Measurements from ENCODE around the gene WDR27. TPM values are rescaled to one million over a fixed set of nuclear protein-coding genes. Genes with fewer than 3 reads are reported as not detected.

Gene WDR27
- total and polyA plus RNA-seq, 10 of the 15 experiments (the other 5 are each of a cell fraction or from before 2014, with no cell fraction given): 1.9 to 33.2 (median 19.0) TPM

DNA sequence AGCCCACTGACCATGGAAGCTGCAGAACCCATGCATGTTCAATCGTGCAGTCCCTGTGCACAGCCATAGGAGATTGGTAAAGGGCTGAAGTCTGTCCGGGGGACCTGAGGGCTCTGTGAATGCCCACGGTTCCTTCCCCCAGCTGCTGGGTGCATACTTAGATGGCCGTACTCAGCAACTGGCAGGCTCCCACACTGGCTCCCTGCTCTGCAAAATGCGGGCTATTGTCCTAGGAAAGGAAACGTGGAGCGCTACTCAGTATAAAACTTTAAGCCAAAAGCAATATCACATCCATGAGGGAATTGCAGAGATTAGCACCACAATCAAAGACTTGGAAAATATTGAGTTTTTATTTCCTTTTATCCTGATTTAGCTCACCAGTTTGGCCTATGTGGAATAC, 202.0 kb downstream of the WDR27 start:
- BruUV-seq (replicated peaks): no TSS peak
- 58% methylated on average over 7 of the region's 7 CpGs for whole genome bisulfite sequencing (ENCODE audit: insufficient coverage, insufficient replicate concordance, low lambda C conversion rate, missing lambda C conversion rate)
- H4K20me1 ChIP-seq (ENCODE audit: control insufficient read depth, insufficient read depth): no peaks in the 10 kb centered on the region

More for the DNA sequence above, 202.0 kb downstream of the WDR27 start:
- in situ Hi-C loops (cut with MboI): no loop called here
- ATAC-seq (no peak), FAIRE-seq (no peak), DNase-seq (ENCODE audit: low read depth, low spot score) (no peak)
- H3K36me3 ChIP-seq (ENCODE audit: control insufficient read depth in 2 of 2, insufficient read depth in 2 of 2, low read length in 1 of 2): no peaks in the 10 kb centered on the region
- H2AFZ ChIP-seq (ENCODE audit: control insufficient read depth, low read depth, low read length): no peak overlapping the region
- H3K79me2 ChIP-seq (ENCODE audit: control insufficient read depth, insufficient read depth, low read length): no peaks in the 10 kb centered on the region
- H3K9ac ChIP-seq (ENCODE audit: control insufficient read depth, insufficient read depth, low read length): no peak overlapping the region
- TF ChIP-seq YBX1 (IDR thresholded peaks at IDR 0.05) (no peak), TAF1 (IDR thresholded peaks at IDR 0.05; ENCODE audit: borderline replicate concordance, low read depth, low read length) (no peak), TCF12 (IDR thresholded peaks at IDR 0.05; ENCODE audit: low read depth, low read length) (no peak), EED (IDR thresholded peaks at IDR 0.05; ENCODE audit: low read depth) (no peak), ZZZ3 (IDR thresholded peaks at IDR 0.05; ENCODE audit: control insufficient read depth, insufficient read length, low read depth) (no peak), SIN3A (IDR thresholded peaks at IDR 0.05; ENCODE audit: low read depth, low read length) (no peak), CBFB (IDR thresholded peaks at IDR 0.05; ENCODE audit: low read depth) (no peak), BMI1 (IDR thresholded peaks at IDR 0.05; ENCODE audit: borderline replicate concordance) (no peak)
- TF ChIP-seq, protein P1, sequence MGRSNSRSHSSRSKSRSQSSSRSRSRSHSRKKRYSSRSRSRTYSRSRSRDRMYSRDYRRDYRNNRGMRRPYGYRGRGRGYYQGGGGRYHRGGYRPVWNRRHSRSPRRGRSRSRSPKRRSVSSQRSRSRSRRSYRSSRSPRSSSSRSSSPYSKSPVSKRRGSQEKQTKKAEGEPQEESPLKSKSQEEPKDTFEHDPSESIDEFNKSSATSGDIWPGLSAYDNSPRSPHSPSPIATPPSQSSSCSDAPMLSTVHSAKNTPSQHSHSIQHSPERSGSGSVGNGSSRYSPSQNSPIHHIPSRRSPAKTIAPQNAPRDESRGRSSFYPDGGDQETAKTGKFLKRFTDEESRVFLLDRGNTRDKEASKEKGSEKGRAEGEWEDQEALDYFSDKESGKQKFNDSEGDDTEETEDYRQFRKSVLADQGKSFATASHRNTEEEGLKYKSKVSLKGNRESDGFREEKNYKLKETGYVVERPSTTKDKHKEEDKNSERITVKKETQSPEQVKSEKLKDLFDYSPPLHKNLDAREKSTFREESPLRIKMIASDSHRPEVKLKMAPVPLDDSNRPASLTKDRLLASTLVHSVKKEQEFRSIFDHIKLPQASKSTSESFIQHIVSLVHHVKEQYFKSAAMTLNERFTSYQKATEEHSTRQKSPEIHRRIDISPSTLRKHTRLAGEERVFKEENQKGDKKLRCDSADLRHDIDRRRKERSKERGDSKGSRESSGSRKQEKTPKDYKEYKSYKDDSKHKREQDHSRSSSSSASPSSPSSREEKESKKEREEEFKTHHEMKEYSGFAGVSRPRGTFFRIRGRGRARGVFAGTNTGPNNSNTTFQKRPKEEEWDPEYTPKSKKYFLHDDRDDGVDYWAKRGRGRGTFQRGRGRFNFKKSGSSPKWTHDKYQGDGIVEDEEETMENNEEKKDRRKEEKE (IDR thresholded peaks at IDR 0.05): no peak
- TF ChIP-seq, protein P2, sequence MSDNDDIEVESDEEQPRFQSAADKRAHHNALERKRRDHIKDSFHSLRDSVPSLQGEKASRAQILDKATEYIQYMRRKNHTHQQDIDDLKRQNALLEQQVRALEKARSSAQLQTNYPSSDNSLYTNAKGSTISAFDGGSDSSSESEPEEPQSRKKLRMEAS (IDR thresholded peaks at IDR 0.05; ENCODE audit: low read depth, low read length): no peak
- no peak overlapping the region for H3K4me3 ChIP-seq
- H3K9me3 ChIP-seq (replicated peaks; ENCODE audit: control insufficient read depth, insufficient read depth, low read length): no peaks in the 10 kb centered on the region
- ChIA-PET RAD21 (ENCODE audit: unreplicated experiment) (no interaction called here), POLR2A (interaction anchor here (0.5 kb wide), 1 partner anchor 55 kb away, joined by 3 read pairs; no protein-coding TSS in a partner anchor), SMC1A (ENCODE audit: uncharacterized antibody, unreplicated experiment) (no interaction called here), CTCF (no interaction called here)
- intact Hi-C loops (cut with micrococcal nuclease; ENCODE audit: unreplicated experiment): no loop called here
- H3K4me2 ChIP-seq (ENCODE audit: control insufficient read depth, insufficient read depth): no peak overlapping the region
- no peaks in the 10 kb centered on the region for H3K27me3 ChIP-seq (replicated peaks in 1 of 2; ENCODE audit: control insufficient read depth in 2 of 2, insufficient read depth in 2 of 2, low read length in 1 of 2)
- H3K27ac ChIP-seq (ENCODE audit: control insufficient read depth, insufficient read depth): no peak overlapping the region
- H3K4me1 ChIP-seq (ENCODE audit: control insufficient read depth, insufficient read depth, low read length): no peaks in the 10 kb centered on the region
